Measurements from ENCODE around the gene PCDHB10.

The PCDHB10 gene

GRCh38 chr5:141236516-141237313 lies 44.6 kb downstream of the PCDHB10 start:
- no peak overlapping the region for H3K9ac ChIP-seq (ENCODE audit: low read length in 5 of 5)
- H3K4me3 ChIP-seq (ENCODE audit: low read depth in 1 of 5, low read length in 5 of 5), result peak overlapping the region in 2 of 5 donors; percentile 33 to 55
- H3K27me3 ChIP-seq (ENCODE audit: control insufficient read depth in 5 of 5, insufficient read depth in 4 of 5, low read length in 5 of 5), result peaks cover 0 to 3% (median 0%) of the 10 kb centered on the region in 5 donors
- H3K9me3 ChIP-seq (ENCODE audit: control insufficient read depth in 5 of 5, low read length in 5 of 5), result peaks cover 67 to 93% (median 91%) of the 10 kb centered on the region in 5 donors
- H3K4me1 ChIP-seq (ENCODE audit: control insufficient read depth in 5 of 5, insufficient read depth in 5 of 5, low read length in 5 of 5), result no peaks in the 10 kb centered on the region
- no peak overlapping the region for H3K27ac ChIP-seq (ENCODE audit: low read depth, low read length)
- no peaks in the 10 kb centered on the region for H3K36me3 ChIP-seq (ENCODE audit: control insufficient read depth in 5 of 5, insufficient read depth in 5 of 5, low read length in 5 of 5)

- no peak overlapping the region for H3K9ac ChIP-seq (ENCODE audit: low read length in 5 of 5)
- H3K36me3 ChIP-seq (ENCODE audit: control insufficient read depth in 5 of 5, insufficient read depth in 5 of 5, low read length in 5 of 5), result no peaks in the 10 kb centered on the region
- no peak overlapping the region for H3K27ac ChIP-seq (ENCODE audit: low read depth, low read length)
- H3K4me1 ChIP-seq (ENCODE audit: control insufficient read depth in 5 of 5, insufficient read depth in 5 of 5, low read length in 5 of 5), result peaks cover 0 to 5% (median 0%) of the 10 kb centered on the region in 5 donors
- H3K9me3 ChIP-seq (ENCODE audit: control insufficient read depth in 5 of 5, low read length in 5 of 5), result peaks cover 61 to 94% (median 79%) of the 10 kb centered on the region in 5 donors
- H3K27me3 ChIP-seq (ENCODE audit: control insufficient read depth in 5 of 5, insufficient read depth in 4 of 5, low read length in 5 of 5), result peaks cover 0 to 3% (median 0%) of the 10 kb centered on the region in 5 donors
- peak overlapping the region in 3 of 5 donors; percentile 11 to 40 (median 22) for H3K4me3 ChIP-seq (ENCODE audit: low read depth in 1 of 5, low read length in 5 of 5)
These were observed 49.3 kb downstream of the PCDHB10 start for GRCh38 chr5:141241496-141241895.
